ENCODE data around the gene A4GNT.
"Not testable (repeated sequence)": the region's sequence is repeated elsewhere in the genome, so short reads cannot be mapped to it uniquely, and the experiment has no call there.

- TF ChIP-seq CTCF (conservative IDR thresholded peaks at IDR 0.05 in 1 of 2, IDR thresholded peaks at IDR 0.05 in 1 of 2; ENCODE audit: extremely low read depth in 1 of 2, insufficient read depth in 1 of 2, low read depth in 1 of 2, low read length in 2 of 2) = peak in 1 of 2 donors; percentile 38
- not testable (repeated sequence) for TF ChIP-seq EZH2 (IDR thresholded peaks at IDR 0.05; ENCODE audit: borderline replicate concordance, low read length)
These were observed 30.7 kb downstream of the A4GNT start for GRCh38 chr3:138101351-138101940.
